ENCODE results near the gene TIMM21. TPM values are rescaled to one million over a fixed set of nuclear protein-coding genes. Genes with fewer than 3 reads are reported as not detected.

Gene TIMM21
- total and polyA plus RNA-seq, 9 of the 15 experiments (the other 6 are each of a cell fraction or from before 2014, with no cell fraction given), result 54.7 to 229 (median 83.3) TPM

DNA sequence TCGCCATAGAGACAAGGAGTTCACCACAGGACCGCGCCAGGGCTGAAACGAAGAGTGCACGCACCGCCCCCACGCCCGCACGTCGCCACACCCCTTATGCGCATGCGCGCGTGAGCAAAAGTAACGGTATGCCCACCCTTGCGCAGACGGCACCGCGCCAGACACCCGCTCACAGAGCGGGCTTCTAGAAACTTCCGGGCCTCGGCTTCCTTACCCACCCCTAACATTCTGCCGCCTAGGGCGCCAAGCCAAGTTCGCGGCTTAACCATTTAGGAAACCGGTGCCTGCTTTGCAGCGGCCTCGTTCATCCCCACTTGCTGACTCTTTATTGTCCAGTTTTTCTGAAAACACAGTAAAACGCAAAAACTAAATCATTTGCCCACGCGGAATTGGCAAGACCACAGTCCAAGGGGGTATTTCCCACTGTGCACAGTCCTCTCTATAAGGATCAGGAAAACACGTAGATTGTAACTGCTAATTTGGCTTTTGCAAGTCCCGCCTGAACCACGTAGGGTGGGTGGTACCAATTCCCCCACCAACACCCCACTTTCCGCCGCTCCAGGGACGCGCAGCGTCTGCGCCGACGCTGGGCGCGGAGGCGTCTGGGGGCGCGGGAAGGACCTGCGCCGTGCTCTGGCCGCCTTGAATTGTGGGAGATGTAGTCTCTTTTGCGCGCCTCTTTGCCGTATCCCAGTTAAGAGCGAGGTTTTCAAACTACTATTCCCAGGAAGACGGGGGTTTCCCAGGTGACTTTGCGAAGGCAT lies at the start of gene TIMM21, which contains the start of gene FBXO15 (continued):
- TF ChIP-seq, protein P1, sequence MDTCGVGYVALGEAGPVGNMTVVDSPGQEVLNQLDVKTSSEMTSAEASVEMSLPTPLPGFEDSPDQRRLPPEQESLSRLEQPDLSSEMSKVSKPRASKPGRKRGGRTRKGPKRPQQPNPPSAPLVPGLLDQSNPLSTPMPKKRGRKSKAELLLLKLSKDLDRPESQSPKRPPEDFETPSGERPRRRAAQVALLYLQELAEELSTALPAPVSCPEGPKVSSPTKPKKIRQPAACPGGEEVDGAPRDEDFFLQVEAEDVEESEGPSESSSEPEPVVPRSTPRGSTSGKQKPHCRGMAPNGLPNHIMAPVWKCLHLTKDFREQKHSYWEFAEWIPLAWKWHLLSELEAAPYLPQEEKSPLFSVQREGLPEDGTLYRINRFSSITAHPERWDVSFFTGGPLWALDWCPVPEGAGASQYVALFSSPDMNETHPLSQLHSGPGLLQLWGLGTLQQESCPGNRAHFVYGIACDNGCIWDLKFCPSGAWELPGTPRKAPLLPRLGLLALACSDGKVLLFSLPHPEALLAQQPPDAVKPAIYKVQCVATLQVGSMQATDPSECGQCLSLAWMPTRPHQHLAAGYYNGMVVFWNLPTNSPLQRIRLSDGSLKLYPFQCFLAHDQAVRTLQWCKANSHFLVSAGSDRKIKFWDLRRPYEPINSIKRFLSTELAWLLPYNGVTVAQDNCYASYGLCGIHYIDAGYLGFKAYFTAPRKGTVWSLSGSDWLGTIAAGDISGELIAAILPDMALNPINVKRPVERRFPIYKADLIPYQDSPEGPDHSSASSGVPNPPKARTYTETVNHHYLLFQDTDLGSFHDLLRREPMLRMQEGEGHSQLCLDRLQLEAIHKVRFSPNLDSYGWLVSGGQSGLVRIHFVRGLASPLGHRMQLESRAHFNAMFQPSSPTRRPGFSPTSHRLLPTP (IDR thresholded peaks at IDR 0.05; ENCODE audit: borderline replicate concordance, extremely low read depth, insufficient read length), result no peak
- TF ChIP-seq, protein P2, sequence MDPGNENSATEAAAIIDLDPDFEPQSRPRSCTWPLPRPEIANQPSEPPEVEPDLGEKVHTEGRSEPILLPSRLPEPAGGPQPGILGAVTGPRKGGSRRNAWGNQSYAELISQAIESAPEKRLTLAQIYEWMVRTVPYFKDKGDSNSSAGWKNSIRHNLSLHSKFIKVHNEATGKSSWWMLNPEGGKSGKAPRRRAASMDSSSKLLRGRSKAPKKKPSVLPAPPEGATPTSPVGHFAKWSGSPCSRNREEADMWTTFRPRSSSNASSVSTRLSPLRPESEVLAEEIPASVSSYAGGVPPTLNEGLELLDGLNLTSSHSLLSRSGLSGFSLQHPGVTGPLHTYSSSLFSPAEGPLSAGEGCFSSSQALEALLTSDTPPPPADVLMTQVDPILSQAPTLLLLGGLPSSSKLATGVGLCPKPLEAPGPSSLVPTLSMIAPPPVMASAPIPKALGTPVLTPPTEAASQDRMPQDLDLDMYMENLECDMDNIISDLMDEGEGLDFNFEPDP (CRISPR knock-in tag; IDR thresholded peaks at IDR 0.05), result no peak
- TF ChIP-seq ZNF282 (CRISPR knock-in tag; IDR thresholded peaks at IDR 0.05), result no peak
- no peak for TF ChIP-seq DACH1 (IDR thresholded peaks at IDR 0.05; ENCODE audit: partially characterized antibody)
- TF ChIP-seq, protein P3, sequence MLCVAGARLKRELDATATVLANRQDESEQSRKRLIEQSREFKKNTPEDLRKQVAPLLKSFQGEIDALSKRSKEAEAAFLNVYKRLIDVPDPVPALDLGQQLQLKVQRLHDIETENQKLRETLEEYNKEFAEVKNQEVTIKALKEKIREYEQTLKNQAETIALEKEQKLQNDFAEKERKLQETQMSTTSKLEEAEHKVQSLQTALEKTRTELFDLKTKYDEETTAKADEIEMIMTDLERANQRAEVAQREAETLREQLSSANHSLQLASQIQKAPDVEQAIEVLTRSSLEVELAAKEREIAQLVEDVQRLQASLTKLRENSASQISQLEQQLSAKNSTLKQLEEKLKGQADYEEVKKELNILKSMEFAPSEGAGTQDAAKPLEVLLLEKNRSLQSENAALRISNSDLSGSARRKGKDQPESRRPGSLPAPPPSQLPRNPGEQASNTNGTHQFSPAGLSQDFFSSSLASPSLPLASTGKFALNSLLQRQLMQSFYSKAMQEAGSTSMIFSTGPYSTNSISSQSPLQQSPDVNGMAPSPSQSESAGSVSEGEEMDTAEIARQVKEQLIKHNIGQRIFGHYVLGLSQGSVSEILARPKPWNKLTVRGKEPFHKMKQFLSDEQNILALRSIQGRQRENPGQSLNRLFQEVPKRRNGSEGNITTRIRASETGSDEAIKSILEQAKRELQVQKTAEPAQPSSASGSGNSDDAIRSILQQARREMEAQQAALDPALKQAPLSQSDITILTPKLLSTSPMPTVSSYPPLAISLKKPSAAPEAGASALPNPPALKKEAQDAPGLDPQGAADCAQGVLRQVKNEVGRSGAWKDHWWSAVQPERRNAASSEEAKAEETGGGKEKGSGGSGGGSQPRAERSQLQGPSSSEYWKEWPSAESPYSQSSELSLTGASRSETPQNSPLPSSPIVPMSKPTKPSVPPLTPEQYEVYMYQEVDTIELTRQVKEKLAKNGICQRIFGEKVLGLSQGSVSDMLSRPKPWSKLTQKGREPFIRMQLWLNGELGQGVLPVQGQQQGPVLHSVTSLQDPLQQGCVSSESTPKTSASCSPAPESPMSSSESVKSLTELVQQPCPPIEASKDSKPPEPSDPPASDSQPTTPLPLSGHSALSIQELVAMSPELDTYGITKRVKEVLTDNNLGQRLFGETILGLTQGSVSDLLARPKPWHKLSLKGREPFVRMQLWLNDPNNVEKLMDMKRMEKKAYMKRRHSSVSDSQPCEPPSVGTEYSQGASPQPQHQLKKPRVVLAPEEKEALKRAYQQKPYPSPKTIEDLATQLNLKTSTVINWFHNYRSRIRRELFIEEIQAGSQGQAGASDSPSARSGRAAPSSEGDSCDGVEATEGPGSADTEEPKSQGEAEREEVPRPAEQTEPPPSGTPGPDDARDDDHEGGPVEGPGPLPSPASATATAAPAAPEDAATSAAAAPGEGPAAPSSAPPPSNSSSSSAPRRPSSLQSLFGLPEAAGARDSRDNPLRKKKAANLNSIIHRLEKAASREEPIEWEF (CRISPR knock-in tag; IDR thresholded peaks at IDR 0.05), result no peak
- peak; percentile 82 for TF ChIP-seq NFIC (IDR thresholded peaks at IDR 0.05)
- TF ChIP-seq CBFB (CRISPR knock-in tag; IDR thresholded peaks at IDR 0.05), result no peak
- TF ChIP-seq ZNF778 (CRISPR knock-in tag; IDR thresholded peaks at IDR 0.05), result no peak
- TF ChIP-seq ZNF263 (CRISPR knock-in tag; IDR thresholded peaks at IDR 0.05; ENCODE audit: borderline replicate concordance), result no peak
- TF ChIP-seq NRF1 (conservative IDR thresholded peaks at IDR 0.05 in 1 of 2, IDR thresholded peaks at IDR 0.05 in 1 of 2), result peak; percentile 96 to 97
- TF ChIP-seq MAFK (IDR thresholded peaks at IDR 0.05; ENCODE audit: low read length), result no peak
- no peak for TF ChIP-seq NFE2L1 (tag; IDR thresholded peaks at IDR 0.05; ENCODE audit: borderline replicate concordance, low read depth)
- peak; percentile 43 to 58 for TF ChIP-seq E2F6 (IDR thresholded peaks at IDR 0.05; ENCODE audit: borderline replicate concordance in 1 of 2, extremely low read depth in 1 of 2, insufficient read depth in 1 of 2, insufficient read length in 1 of 2, low read depth in 1 of 2, low read length in 1 of 2, poor library complexity in 1 of 2, severe bottlenecking in 1 of 2)
- TF ChIP-seq E2F3 (CRISPR knock-in tag; IDR thresholded peaks at IDR 0.05), result peak; percentile 15; the same call in 1 of the 2 replicates
- no peak for TF ChIP-seq TCFL5 (CRISPR knock-in tag; conservative IDR thresholded peaks at IDR 0.05)
- no peak for TF ChIP-seq HNRNPUL1 (IDR thresholded peaks at IDR 0.05; ENCODE audit: low read length)
- no peak for TF ChIP-seq TAF7 (tag; IDR thresholded peaks at IDR 0.05)

Measured in K562 (cell line).